ENCODE measurements around the gene SLC37A4.
A peak's percentile ranks its signal among the peaks of the same experiment; 100 is the strongest.
"Not testable (repeated sequence)": the region's sequence is repeated elsewhere in the genome, so short reads cannot be mapped to it uniquely, and the experiment has no call there.

Gene SLC37A4

DNA sequence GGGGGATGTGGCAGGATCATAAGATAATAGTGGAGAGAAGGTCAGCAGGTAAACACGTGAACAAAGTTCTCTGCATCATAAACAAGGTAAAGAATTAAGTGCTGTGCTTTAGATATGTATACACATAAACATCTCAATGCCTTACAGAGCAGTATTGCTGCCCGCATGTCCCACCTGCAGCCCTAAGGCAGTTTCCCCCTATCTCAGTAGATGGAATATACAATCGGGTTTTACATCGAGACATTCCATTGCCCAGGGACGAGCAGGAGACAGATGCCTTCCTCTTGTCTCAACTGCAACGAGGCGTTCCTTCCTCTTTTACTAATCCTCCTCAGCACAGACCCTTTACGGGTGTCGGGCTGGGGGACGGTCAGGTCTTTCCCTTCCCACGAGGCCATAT lies 8.8 kb upstream of the SLC37A4 start:
- H3K27ac ChIP-seq (ENCODE audit: low read depth, low read length); H3K4me3 ChIP-seq (ENCODE audit: low read length); H3K79me1 ChIP-seq (ENCODE audit: low read length); H3K4me1 ChIP-seq (ENCODE audit: control insufficient read depth, low read depth, low read length); H3K23ac ChIP-seq (ENCODE audit: low read length); H4K5ac ChIP-seq (ENCODE audit: low read length); H3K36me3 ChIP-seq (ENCODE audit: control insufficient read depth, insufficient read depth, low read length); H3K9ac ChIP-seq (ENCODE audit: low read length); H2BK120ac ChIP-seq (ENCODE audit: low read depth, low read length); DNase-seq; H2AK5ac ChIP-seq (ENCODE audit: low read length); H2BK15ac ChIP-seq (replicated peaks; ENCODE audit: low read depth); H3K56ac ChIP-seq (ENCODE audit: low read length); H3K4ac ChIP-seq (ENCODE audit: low read depth, low read length); H3K27me3 ChIP-seq (ENCODE audit: insufficient read depth, low read length, poor library complexity); H3K79me2 ChIP-seq (ENCODE audit: control insufficient read depth, insufficient read depth, low read length); H4K8ac ChIP-seq (ENCODE audit: low read depth, low read length); H3K18ac ChIP-seq (ENCODE audit: low read length); H3K4me2 ChIP-seq (ENCODE audit: low read length); H2BK5ac ChIP-seq (ENCODE audit: low read length): not testable (repeated sequence)
- WGBS (ENCODE audit: extremely low coverage, insufficient coverage, low lambda C conversion rate), result no CpG with 5 or more reads among the region's 11 CpGs

DNA sequence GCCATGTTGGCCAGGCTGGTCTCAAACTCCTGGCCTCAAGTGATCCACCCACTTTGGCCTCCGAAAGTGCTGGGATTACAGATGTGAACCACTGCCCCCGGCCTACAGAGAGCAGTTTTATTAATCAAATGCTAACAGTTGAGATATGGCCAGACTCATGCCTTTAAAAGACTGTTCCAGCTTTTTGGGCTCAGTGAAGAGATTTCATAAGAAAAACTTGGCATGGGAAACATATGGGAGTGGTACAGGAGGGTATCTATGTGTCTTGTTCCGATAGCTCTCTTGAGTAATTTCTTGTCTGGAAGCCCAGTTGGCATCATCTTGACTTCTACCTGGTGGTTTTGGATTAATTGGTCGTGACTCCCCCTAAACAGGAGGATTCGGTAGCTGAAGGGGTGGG lies 8.2 kb upstream of the SLC37A4 start:
- no peaks in the 10 kb centered on the region for H3K27me3 ChIP-seq (ENCODE audit: insufficient read depth, low read length, poor library complexity)
- no peak overlapping the region for H4K8ac ChIP-seq (ENCODE audit: low read depth, low read length)
- H3K27ac ChIP-seq (ENCODE audit: low read depth, low read length), result no peak overlapping the region
- H4K5ac ChIP-seq (ENCODE audit: low read length), result no peak overlapping the region
- no peak overlapping the region for H2BK120ac ChIP-seq (ENCODE audit: low read depth, low read length)
- no peak overlapping the region for H3K23ac ChIP-seq (ENCODE audit: low read length)
- DNase-seq, result no peak
- no peak overlapping the region for H2BK15ac ChIP-seq (replicated peaks; ENCODE audit: low read depth)
- no peak overlapping the region for H2AK5ac ChIP-seq (ENCODE audit: low read length)
- no peak overlapping the region for H2BK5ac ChIP-seq (ENCODE audit: low read length)
- H3K4me2 ChIP-seq (ENCODE audit: low read length), result no peak overlapping the region
- no CpG with 5 or more reads among the region's 5 CpGs for WGBS (ENCODE audit: extremely low coverage, insufficient coverage, low lambda C conversion rate)
- no peaks in the 10 kb centered on the region for H3K79me2 ChIP-seq (ENCODE audit: control insufficient read depth, insufficient read depth, low read length)
- no peak overlapping the region for H3K9ac ChIP-seq (ENCODE audit: low read length)
- no peaks in the 10 kb centered on the region for H3K36me3 ChIP-seq (ENCODE audit: control insufficient read depth, insufficient read depth, low read length)
- H3K4me1 ChIP-seq (ENCODE audit: control insufficient read depth, low read depth, low read length), result no peaks in the 10 kb centered on the region
- H3K79me1 ChIP-seq (ENCODE audit: low read length), result no peaks in the 10 kb centered on the region
- H3K4me3 ChIP-seq (ENCODE audit: low read length), result no peak overlapping the region
- H3K18ac ChIP-seq (ENCODE audit: low read length), result no peak overlapping the region
- H3K4ac ChIP-seq (ENCODE audit: low read depth, low read length), result no peak overlapping the region
- H3K56ac ChIP-seq (ENCODE audit: low read length), result no peak overlapping the region

DNA sequence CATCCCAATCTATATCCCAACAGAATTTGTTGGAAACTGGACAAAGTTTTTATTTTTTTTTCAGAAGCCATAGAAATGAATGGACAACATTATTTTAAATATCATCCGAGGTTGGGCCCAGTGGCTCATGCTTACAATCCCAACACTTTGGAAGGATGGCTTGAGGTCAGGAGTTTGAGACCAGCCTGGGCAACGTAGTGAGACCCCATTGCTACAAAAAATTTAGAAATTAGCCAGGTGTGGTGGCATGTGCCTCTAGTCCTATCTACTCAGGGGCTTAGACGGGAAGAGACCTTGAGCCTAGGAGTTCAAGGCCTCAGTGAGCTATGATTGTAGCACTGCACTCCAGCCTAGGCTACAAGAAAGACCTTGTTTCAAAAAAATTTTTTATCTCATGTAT lies 4.1 kb upstream of the SLC37A4 start:
- Histone ChIP-seq H3K18ac (ENCODE audit: low read length) (no peak overlapping the region), H3K56ac (ENCODE audit: low read length) (no peak overlapping the region), H3K27me3 (ENCODE audit: insufficient read depth, low read length, poor library complexity) (no peaks in the 10 kb centered on the region), H3K27ac (ENCODE audit: low read depth, low read length) (no peak overlapping the region), H2BK15ac (replicated peaks; ENCODE audit: low read depth) (no peak overlapping the region), H2AK5ac (ENCODE audit: low read length) (no peak overlapping the region), H3K4me1 (ENCODE audit: control insufficient read depth, low read depth, low read length) (no peaks in the 10 kb centered on the region), H3K23ac (ENCODE audit: low read length) (no peak overlapping the region), H2BK120ac (ENCODE audit: low read depth, low read length) (no peak overlapping the region), H3K4ac (ENCODE audit: low read depth, low read length) (no peak overlapping the region), H3K4me2 (ENCODE audit: low read length) (no peak overlapping the region), H3K79me1 (ENCODE audit: low read length) (no peaks in the 10 kb centered on the region), H4K8ac (ENCODE audit: low read depth, low read length) (no peak overlapping the region), H4K5ac (ENCODE audit: low read length) (no peak overlapping the region), H3K4me3 (ENCODE audit: low read length) (no peak overlapping the region), H3K9ac (ENCODE audit: low read length) (no peak overlapping the region), H2BK5ac (ENCODE audit: low read length) (no peak overlapping the region), H3K36me3 (ENCODE audit: control insufficient read depth, insufficient read depth, low read length) (no peaks in the 10 kb centered on the region), H3K79me2 (ENCODE audit: control insufficient read depth, insufficient read depth, low read length) (no peaks in the 10 kb centered on the region)
- no peak for DNase-seq
- no CpG with 5 or more reads among the region's 3 CpGs for WGBS (ENCODE audit: extremely low coverage, insufficient coverage, low lambda C conversion rate)

DNA sequence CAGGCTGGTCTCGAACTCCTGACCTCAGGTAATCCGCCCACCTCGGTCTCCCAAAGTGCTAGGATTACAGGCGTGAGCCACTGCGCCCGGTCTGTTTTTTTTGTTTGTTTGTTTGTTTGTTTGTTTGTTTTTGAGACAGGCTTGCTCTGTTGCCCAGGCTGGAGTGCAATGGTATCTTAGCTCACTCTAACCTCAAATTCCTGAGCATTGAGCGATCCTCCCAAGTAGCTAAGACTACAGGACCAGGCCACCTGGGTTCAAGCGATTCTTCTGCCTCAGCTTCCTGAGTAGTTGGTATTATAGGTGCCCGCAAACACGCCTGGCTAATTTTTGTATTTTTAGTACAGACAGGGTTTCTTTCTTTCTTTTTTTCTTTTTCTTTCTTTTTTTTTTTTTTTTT lies 2.7 kb upstream of the SLC37A4 start:
- DNase-seq; H2BK15ac ChIP-seq (replicated peaks; ENCODE audit: low read depth); H3K4me3 ChIP-seq (ENCODE audit: low read length); H3K79me2 ChIP-seq (ENCODE audit: control insufficient read depth, insufficient read depth, low read length); H3K9ac ChIP-seq (ENCODE audit: low read length); H3K27ac ChIP-seq (ENCODE audit: low read depth, low read length); H3K27me3 ChIP-seq (ENCODE audit: insufficient read depth, low read length, poor library complexity); H3K4me1 ChIP-seq (ENCODE audit: control insufficient read depth, low read depth, low read length); H3K79me1 ChIP-seq (ENCODE audit: low read length); H2AK5ac ChIP-seq (ENCODE audit: low read length); H2BK5ac ChIP-seq (ENCODE audit: low read length); H3K4me2 ChIP-seq (ENCODE audit: low read length); H3K18ac ChIP-seq (ENCODE audit: low read length); H4K5ac ChIP-seq (ENCODE audit: low read length); H3K23ac ChIP-seq (ENCODE audit: low read length); H4K8ac ChIP-seq (ENCODE audit: low read depth, low read length); H3K36me3 ChIP-seq (ENCODE audit: control insufficient read depth, insufficient read depth, low read length); H3K56ac ChIP-seq (ENCODE audit: low read length); H3K4ac ChIP-seq (ENCODE audit: low read depth, low read length); H2BK120ac ChIP-seq (ENCODE audit: low read depth, low read length): not testable (repeated sequence)
- no CpG with 5 or more reads among the region's 10 CpGs for WGBS (ENCODE audit: extremely low coverage, insufficient coverage, low lambda C conversion rate)

DNA sequence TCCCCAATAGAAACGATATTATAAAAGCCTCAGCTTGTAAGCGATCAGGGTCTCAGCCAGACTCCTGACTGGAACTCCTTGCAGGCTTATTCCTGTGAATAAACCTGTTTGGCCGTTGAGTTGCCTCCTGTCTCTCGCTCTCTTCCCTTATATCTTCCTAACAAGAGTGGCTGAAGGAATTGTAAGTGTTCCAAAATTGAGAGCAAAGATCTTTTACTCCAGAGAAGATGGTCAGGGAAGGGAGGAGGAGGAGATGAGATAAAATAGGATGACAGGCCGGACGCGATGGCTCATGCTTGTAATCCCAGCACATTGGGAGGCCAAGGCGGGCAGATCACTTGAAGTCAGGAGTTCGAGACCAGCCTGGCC lies 1.2 kb upstream of the SLC37A4 start:
- no peak overlapping the region for H3K9ac ChIP-seq (ENCODE audit: low read length)
- H2BK15ac ChIP-seq (replicated peaks; ENCODE audit: low read depth), result no peak overlapping the region
- peak overlapping the region; percentile 39 for H3K56ac ChIP-seq (ENCODE audit: low read length)
- H4K8ac ChIP-seq (ENCODE audit: low read depth, low read length), result no peak overlapping the region
- H2AK5ac ChIP-seq (ENCODE audit: low read length), result no peak overlapping the region
- no peak overlapping the region for H4K5ac ChIP-seq (ENCODE audit: low read length)
- DNase-seq, result no peak
- H3K4me2 ChIP-seq (ENCODE audit: low read length), result no peak overlapping the region
- no peak overlapping the region for H2BK120ac ChIP-seq (ENCODE audit: low read depth, low read length)
- no peaks in the 10 kb centered on the region for H3K79me2 ChIP-seq (ENCODE audit: control insufficient read depth, insufficient read depth, low read length)
- H3K27ac ChIP-seq (ENCODE audit: low read depth, low read length), result no peak overlapping the region
- no peak overlapping the region for H3K18ac ChIP-seq (ENCODE audit: low read length)
- H3K4me3 ChIP-seq (ENCODE audit: low read length), result no peak overlapping the region
- no CpG with 5 or more reads among the region's 9 CpGs for WGBS (ENCODE audit: extremely low coverage, insufficient coverage, low lambda C conversion rate)
- no peaks in the 10 kb centered on the region for H3K36me3 ChIP-seq (ENCODE audit: control insufficient read depth, insufficient read depth, low read length)
- no peak overlapping the region for H2BK5ac ChIP-seq (ENCODE audit: low read length)
- H3K79me1 ChIP-seq (ENCODE audit: low read length), result peaks cover 11% of the 10 kb centered on the region
- H3K27me3 ChIP-seq (ENCODE audit: insufficient read depth, low read length, poor library complexity), result no peaks in the 10 kb centered on the region
- no peak overlapping the region for H3K4ac ChIP-seq (ENCODE audit: low read depth, low read length)
- no peak overlapping the region for H3K23ac ChIP-seq (ENCODE audit: low read length)
- peaks cover 11% of the 10 kb centered on the region for H3K4me1 ChIP-seq (ENCODE audit: control insufficient read depth, low read depth, low read length)

DNA sequence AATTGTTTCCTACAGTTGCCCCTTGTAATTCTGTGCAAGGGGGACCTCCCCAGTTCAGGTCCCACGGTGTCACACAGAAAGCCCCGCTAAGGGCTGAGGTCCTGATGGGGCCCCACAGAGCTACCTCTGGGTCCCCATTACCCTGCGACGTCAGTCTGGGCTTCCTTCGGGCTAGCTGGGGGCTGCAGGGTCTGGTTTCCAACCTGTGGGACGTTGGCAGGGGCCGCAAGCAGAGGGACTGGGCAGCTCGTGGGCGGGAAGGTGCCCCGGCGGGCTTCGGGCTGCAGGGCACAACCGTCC lies 698 bp downstream of the SLC37A4 start:
- no peak overlapping the region for H2AK5ac ChIP-seq (ENCODE audit: low read length)
- peak overlapping the region; percentile 59 for H3K4me3 ChIP-seq (ENCODE audit: low read length)
- H2BK120ac ChIP-seq (ENCODE audit: low read depth, low read length), result no peak overlapping the region
- DNase-seq, result no peak
- no peak overlapping the region for H2BK5ac ChIP-seq (ENCODE audit: low read length)
- H3K18ac ChIP-seq (ENCODE audit: low read length), result peak overlapping the region; percentile 81
- peaks cover 11% of the 10 kb centered on the region for H3K79me1 ChIP-seq (ENCODE audit: low read length)
- H4K8ac ChIP-seq (ENCODE audit: low read depth, low read length), result no peak overlapping the region
- peak overlapping the region; percentile 94 for H3K56ac ChIP-seq (ENCODE audit: low read length)
- H3K4ac ChIP-seq (ENCODE audit: low read depth, low read length), result peak overlapping the region; percentile 46
- no peak overlapping the region for H4K5ac ChIP-seq (ENCODE audit: low read length)
- H3K36me3 ChIP-seq (ENCODE audit: control insufficient read depth, insufficient read depth, low read length), result peaks cover 2% of the 10 kb centered on the region
- H2BK15ac ChIP-seq (replicated peaks; ENCODE audit: low read depth), result no peak overlapping the region
- H3K23ac ChIP-seq (ENCODE audit: low read length), result no peak overlapping the region
- H3K9ac ChIP-seq (ENCODE audit: low read length), result peak overlapping the region; percentile 83
- peak overlapping the region; percentile 65 for H3K4me2 ChIP-seq (ENCODE audit: low read length)
- H3K27ac ChIP-seq (ENCODE audit: low read depth, low read length), result no peak overlapping the region
- H3K4me1 ChIP-seq (ENCODE audit: control insufficient read depth, low read depth, low read length), result peaks cover 11% of the 10 kb centered on the region
- WGBS (ENCODE audit: extremely low coverage, insufficient coverage, low lambda C conversion rate), result no CpG with 5 or more reads among the region's 13 CpGs
- no peaks in the 10 kb centered on the region for H3K27me3 ChIP-seq (ENCODE audit: insufficient read depth, low read length, poor library complexity)
- H3K79me2 ChIP-seq (ENCODE audit: control insufficient read depth, insufficient read depth, low read length), result no peaks in the 10 kb centered on the region
